AML-193 (cell line): ENCODE measurements around the gene DENND6B.
"Not testable (repeated sequence)": the region's sequence is repeated elsewhere in the genome, so short reads cannot be mapped to it uniquely, and the experiment has no call there.

Source experiments
- DNase-seq, 2 experiments: peaks; one replicate each; lab custom pipeline; 2025; lab: John Stamatoyannopoulos, UW

DENND6B gene

DNA sequence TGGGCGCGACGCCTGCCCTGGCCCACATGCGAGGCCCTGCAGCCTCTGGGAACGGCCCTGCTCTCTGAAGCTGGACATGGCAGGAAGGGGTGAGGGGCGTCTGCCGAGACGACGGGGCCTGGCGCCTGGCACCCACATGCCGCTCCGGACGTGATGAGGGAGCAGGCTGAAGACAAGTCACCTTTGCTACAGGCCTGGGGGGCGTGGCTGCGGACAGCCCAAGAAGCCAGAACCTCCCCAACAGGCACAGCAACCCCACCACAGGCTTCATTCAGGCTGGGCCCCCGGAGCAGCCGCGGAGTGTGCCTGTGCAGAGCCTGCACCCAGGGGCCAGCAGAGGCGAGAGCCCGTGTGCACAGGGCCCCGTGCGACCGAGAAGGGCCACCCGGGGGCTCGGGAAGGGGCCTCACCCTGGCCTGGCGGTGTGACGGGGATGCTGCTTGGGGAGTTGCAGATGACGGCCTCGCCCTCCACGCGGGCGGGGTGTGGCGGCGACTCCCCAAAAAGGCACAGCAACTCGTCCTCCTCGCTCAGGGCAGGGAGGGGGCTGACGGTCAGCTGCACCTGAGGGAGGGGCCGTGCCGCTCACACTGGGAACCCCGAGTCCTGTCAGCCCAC lies 40.0 kb downstream of the DENND6B start:
- DNase-seq, result no peak

- no peak for DNase-seq
These were observed 40.5 kb downstream of the DENND6B start for GRCh38 chr22:50286275-50286674.

- no peak for DNase-seq
These were observed 41.1 kb downstream of the DENND6B start for GRCh38 chr22:50285568-50286229.

GRCh38 chr22:50284479-50284878 lies 42.3 kb downstream of the DENND6B start:
- no peak for DNase-seq

DNA sequence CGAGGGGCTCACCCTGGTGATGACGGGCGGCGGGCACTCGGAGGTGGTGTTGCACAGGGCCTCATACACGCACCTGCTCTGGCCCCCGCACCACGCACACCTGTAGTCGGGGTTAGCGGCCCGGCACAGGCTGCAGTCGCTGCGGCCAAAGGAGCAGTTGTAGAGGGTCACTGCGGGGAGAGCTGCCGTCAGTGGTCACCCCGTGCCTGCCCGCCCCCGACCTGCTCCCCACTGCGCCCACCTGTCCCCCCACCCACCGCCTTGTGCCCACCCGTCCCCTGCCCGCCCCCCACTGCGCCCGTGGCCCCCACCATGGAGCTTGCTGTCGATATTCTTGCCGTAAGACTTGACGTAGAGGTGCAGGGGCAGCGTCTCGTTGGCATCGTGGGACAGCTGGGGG lies 43.0 kb downstream of the DENND6B start:
- no peak for DNase-seq

GRCh38 chr22:50282361-50283155 lies 44.3 kb downstream of the DENND6B start:
- DNase-seq, result no peak

GRCh38 chr22:50281957-50282356 lies 44.9 kb downstream of the DENND6B start:
- no peak for DNase-seq

GRCh38 chr22:50281384-50281760 lies 45.4 kb downstream of the DENND6B start:
- no peak for DNase-seq

- no peak for DNase-seq
These were observed 46.0 kb downstream of the DENND6B start for GRCh38 chr22:50280708-50281383.

DNA sequence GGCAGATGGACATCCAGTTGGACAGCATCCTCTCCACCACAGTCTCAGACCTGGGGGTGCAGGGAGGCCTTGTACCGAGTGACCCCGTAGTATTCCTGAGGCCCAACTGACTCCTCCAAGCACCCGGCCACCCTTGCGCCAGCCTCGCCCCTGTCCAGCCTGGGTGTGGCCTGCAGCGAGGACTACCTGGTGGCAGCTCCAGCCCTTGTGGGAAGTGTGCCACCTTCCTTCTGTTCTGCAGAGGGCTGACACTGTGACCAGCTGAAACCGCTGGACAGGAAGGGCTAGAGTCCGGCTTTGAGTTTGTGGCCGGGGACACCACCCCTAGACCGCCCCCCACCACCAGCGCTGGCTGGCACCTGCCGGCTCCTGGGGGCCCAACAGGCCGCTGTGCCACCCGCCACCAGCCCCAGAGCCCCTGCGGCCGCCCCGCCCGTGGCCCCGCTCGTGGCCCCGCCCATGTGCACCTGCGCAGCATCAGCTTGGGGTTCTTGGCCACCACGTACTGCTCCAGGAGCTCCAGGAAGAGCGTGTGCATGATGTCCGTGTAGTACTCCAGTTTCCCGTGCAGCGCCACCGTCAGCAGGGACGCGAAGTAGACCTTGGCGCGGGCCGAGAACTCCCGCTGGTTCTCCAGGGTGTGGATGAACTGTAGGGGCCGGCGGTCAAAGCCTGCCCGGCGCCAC lies 46.6 kb downstream of the DENND6B start:
- no peak for DNase-seq

GRCh38 chr22:50278956-50279619 lies 47.7 kb downstream of the DENND6B start:
- DNase-seq, result no peak

DNA sequence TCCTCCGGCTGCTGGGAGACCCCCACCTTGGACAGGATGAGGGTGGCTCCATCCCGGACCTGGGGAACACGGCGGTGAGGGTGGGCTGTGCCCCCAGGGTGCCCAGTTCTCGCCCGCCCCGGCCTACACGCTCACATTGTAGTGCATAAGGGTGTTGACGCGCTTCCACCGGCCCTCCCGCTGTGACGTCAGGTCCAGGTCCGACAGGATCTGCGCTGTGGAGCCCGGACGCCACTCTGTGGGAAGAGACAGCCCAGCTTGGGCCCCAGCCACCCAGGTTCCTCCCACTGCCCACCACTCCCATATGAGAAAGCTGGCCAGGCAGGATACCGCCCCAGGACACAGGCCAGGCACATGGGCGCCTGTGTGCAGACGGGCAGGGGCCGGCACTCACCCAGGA lies 48.4 kb downstream of the DENND6B start:
- DNase-seq, result no peak

DNA sequence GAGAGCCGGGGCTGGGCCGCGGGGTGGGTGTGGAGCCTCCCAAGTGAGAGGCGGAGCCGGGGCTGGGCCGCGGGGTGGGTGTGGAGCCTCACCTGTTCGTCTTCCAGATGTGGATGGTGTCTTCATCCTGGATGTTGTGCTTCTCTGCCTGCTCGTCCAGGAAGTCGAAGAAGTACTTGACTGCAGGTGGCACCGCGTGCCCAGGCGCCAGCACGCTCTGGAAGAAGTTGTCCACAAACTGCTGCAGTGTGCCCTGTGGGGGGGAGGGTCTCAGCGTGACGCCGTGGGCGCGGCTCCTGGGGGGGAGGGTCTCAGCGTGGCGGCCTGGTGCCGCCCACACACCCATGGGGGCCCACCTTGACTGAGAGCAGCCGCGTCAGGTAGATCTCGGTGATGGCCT lies 49.1 kb downstream of the DENND6B start:
- no peak for DNase-seq

DNA sequence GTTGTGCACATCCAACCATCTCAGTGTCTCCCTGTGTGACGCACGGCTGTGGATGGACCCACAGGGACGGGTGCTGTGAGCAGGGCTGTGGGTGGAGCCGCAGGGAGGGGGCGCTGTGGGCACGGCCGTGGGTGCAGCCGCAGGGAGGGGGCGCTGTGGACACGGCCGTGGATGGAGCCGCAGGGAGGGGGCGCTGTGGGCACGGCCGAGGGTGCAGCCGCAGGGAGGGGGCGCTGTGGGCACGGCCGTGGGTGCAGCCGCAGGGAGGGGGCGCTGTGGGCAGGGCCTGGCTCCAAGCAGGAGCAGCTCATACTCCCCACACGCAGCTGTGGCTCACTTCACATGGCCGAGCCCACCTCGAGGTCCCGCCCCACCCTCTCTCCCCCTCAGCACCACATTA lies 50.7 kb downstream of the DENND6B start:
- peak in 1 of 2 experiments; percentile 5 for DNase-seq

GRCh38 chr22:50275181-50276055 lies 51.4 kb downstream of the DENND6B start:
- no peak for DNase-seq

DNA sequence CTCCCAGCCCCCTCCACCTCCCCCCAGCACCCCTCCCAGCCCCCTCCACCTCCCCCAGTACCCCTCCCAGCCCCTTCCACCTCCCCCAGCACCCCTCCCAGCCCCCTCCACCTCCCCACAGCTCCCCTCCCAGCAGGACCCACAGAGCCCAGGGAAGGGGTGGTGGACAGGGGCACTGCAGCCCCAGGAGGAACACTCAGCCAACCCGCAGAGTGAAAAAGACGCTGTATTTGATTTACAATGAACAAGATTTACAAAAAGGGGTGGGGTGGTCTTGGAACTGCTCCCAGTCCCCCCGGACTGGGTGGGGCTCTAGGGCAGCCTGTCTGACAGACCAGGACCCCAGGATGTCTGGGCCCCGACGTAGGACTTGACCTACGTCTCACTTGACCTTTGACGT lies 52.0 kb downstream of the DENND6B start:
- no peak for DNase-seq

DNA sequence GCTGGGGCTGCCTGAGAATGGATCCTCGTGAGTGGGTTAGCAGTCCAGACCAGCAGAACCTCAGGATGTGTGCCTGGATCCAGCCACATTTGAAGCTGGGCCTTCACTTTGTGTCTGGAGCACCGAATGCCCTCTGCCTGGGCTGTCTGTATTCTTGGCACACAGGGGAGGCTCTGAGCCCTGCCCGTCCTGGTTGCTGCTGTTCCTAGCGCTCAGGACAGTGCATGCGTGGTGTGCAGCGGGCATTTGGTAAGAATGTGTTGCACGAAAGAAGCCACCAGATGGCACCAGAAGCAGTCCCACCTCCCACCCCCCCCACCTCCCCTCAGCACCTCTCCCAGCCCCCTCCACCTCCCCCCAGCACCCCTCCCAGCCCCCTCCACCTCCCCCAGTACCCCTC lies 52.5 kb downstream of the DENND6B start:
- peak; percentile 55 to 61 for DNase-seq

- DNase-seq, result not testable (repeated sequence)
These were observed 53.0 kb downstream of the DENND6B start for GRCh38 chr22:50273781-50274180.

DNA sequence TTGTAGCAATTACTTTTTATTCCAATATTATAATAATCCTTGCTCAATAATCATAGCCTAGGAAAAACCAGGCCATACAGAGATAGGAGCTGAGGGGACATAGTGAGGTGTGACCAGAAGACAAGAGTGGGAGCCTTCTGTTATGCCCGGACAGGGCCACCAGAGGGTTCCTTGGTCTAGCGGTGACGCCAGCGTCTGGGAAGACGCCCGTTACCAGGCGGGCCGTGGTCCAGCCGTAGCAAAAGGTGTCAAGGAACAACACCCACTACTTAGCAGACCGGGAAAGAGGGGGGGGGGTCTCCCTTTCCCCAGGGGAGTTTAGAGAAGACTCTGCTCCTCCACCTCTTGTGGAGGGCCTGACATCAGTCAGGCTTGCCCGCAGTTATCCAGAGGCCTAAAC lies 53.5 kb downstream of the DENND6B start:
- not testable (repeated sequence) for DNase-seq

DNA sequence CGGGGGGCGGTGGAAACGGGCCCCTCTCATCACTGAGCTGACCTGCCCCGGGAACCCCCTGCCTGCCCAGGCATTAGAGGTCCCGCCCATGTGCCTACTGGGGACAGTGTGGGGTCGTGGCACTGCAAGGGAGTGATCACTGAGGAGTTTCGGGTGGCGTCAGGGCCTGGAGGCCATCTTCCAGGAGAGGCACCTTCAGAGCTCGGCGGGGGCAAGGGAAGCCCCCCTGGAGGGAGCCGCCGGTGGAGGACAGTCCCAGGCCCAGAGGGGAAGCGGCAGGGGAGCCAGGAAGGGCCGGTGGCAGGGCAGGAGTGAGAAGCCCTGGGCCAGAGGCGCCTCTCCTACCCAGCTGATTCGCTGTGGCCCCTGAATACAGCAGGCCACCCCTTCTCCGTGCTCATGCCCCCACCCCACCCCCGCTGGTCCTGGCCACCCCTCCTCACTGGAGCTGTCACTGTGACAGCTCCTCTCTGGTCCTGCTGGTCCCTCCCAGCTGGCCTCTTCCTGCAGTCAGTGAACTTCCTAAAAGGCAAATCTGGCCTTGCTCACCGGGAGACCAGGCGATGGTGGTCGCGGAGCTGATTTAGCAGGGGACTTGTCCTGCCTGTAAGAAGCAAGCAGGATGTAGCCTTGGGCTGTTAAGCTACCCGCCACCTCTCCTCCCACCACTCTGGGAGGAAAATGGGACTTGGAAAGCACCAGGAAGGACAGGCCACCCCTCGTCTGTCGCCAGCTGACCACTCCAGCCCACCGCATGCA lies 54.6 kb downstream of the DENND6B start:
- DNase-seq, result no peak
